Measurements from ENCODE around the gene CDC25B. TPM values are rescaled to one million over a fixed set of nuclear protein-coding genes. Genes with fewer than 3 reads are reported as not detected.
A peak's percentile ranks its signal among the peaks of the same experiment; 100 is the strongest.

Gene CDC25B
- total RNA-seq, 3 donors from 2014 or later (not counting 1 experiment from before 2014, with no cell fraction given): 123 to 147 (median 143) TPM

- no peak overlapping the region for H3K4me3 ChIP-seq (ENCODE audit: low read length)
- H3K27me3 ChIP-seq (ENCODE audit: control insufficient read depth, insufficient read depth, low read length): no peaks in the 10 kb centered on the region
- peak in 1 of 2 donors; percentile 60 for DNase-seq
- intact Hi-C loops (cut with micrococcal nuclease): no loop called here
- Mint-ChIP-seq H3K27ac (no peak overlapping the region), H3K27me3 (ENCODE audit: low read depth in 2 of 2) (no peaks in the 10 kb centered on the region), H3K9me3 (no peaks in the 10 kb centered on the region), H3K4me3 (peak overlapping the region; percentile 29), H3K4me1 (peaks cover 0 to 4% of the 10 kb centered on the region in 2 donors), H3K36me3 (no peaks in the 10 kb centered on the region)
- ATAC-seq: peak in 2 of 3 donors; percentile 30 to 44
- WGBS (ENCODE audit: insufficient coverage): 63% methylated on average over 95 of the region's 95 CpGs
- no peaks in the 10 kb centered on the region for H3K4me1 ChIP-seq (ENCODE audit: control insufficient read depth, insufficient read depth, low read length)
- TF ChIP-seq, protein P1, sequence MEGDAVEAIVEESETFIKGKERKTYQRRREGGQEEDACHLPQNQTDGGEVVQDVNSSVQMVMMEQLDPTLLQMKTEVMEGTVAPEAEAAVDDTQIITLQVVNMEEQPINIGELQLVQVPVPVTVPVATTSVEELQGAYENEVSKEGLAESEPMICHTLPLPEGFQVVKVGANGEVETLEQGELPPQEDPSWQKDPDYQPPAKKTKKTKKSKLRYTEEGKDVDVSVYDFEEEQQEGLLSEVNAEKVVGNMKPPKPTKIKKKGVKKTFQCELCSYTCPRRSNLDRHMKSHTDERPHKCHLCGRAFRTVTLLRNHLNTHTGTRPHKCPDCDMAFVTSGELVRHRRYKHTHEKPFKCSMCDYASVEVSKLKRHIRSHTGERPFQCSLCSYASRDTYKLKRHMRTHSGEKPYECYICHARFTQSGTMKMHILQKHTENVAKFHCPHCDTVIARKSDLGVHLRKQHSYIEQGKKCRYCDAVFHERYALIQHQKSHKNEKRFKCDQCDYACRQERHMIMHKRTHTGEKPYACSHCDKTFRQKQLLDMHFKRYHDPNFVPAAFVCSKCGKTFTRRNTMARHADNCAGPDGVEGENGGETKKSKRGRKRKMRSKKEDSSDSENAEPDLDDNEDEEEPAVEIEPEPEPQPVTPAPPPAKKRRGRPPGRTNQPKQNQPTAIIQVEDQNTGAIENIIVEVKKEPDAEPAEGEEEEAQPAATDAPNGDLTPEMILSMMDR (IDR thresholded peaks at IDR 0.05): no peak
- H3K27ac ChIP-seq (ENCODE audit: low read length): no peak overlapping the region
- no peaks in the 10 kb centered on the region for H3K36me3 ChIP-seq (ENCODE audit: control insufficient read depth, insufficient read depth, low read length)
- no peaks in the 10 kb centered on the region for H3K9me3 ChIP-seq (ENCODE audit: control insufficient read depth, insufficient read depth, low read length)
Measured at GRCh38 chr20:3751675-3752385, 44.3 kb upstream of the CDC25B start.

DNA sequence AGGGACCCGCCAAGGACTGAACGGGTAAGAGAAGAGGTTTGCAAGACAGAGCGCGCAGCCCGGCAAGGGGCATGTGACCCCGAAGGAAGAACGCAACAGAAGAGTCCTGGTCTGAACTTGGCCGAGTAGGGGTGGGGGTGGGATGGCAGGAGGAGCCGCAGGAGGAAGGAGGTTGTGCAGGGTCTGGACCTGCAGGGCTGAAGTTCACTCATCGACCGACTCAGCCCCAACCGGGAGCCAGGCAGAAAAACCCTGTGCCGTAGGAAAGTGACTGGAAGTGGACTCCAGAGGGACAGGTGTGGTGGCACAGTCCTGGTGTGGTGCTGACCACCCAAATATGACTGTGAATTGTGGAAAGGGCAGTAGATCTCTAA, 43.7 kb upstream of the CDC25B start:
- H3K36me3 Mint-ChIP-seq: no peaks in the 10 kb centered on the region
- DNase-seq (no peak), ATAC-seq (no peak)
- no peaks in the 10 kb centered on the region for H3K9me3 Mint-ChIP-seq
- no peaks in the 10 kb centered on the region for H3K9me3 ChIP-seq (ENCODE audit: control insufficient read depth, insufficient read depth, low read length)
- no peaks in the 10 kb centered on the region for H3K4me1 ChIP-seq (ENCODE audit: control insufficient read depth, insufficient read depth, low read length)
- peak overlapping the region; percentile 35 for H3K4me3 Mint-ChIP-seq
- TF ChIP-seq, protein P1 (IDR thresholded peaks at IDR 0.05): no peak
- intact Hi-C loops (cut with micrococcal nuclease): no loop called here
- peaks cover 0 to 4% of the 10 kb centered on the region in 2 donors for H3K4me1 Mint-ChIP-seq
- WGBS (ENCODE audit: insufficient coverage): 71% methylated on average over 13 of the region's 13 CpGs
- H3K27ac ChIP-seq (ENCODE audit: low read length): no peak overlapping the region
- H3K36me3 ChIP-seq (ENCODE audit: control insufficient read depth, insufficient read depth, low read length): no peaks in the 10 kb centered on the region
- no peaks in the 10 kb centered on the region for H3K27me3 ChIP-seq (ENCODE audit: control insufficient read depth, insufficient read depth, low read length)
- no peaks in the 10 kb centered on the region for H3K27me3 Mint-ChIP-seq (ENCODE audit: low read depth in 2 of 2)
- H3K27ac Mint-ChIP-seq: no peak overlapping the region
- no peak overlapping the region for H3K4me3 ChIP-seq (ENCODE audit: low read length)

DNA sequence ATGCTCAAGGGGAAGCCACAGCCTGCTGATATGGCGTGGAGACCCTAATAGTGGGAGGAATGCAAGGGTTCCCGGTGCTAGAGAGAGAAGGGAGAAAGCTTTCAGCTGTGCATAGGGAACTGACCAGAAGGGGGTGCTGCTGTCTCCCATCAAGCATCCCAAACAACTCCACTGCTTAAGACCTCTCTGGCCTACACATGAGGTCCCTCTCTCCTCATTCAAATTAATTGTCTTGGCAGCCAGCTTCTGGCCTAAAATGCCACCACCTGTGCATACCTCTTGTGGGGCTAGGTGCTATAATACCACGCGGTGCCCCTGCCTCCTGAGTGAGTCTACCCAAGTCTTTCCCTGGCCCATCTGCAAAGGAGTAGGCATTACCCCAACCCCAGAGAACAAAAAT, 43.0 kb upstream of the CDC25B start:
- intact Hi-C loops (cut with micrococcal nuclease): loop anchor here (1.0 kb wide), 2 partner anchors 102 to 332 kb away; no protein-coding TSS in a partner anchor
- H3K4me1 ChIP-seq (ENCODE audit: control insufficient read depth, insufficient read depth, low read length): no peaks in the 10 kb centered on the region
- no peak overlapping the region for H3K27ac Mint-ChIP-seq
- H3K4me3 ChIP-seq (ENCODE audit: low read length): no peak overlapping the region
- no peaks in the 10 kb centered on the region for H3K9me3 Mint-ChIP-seq
- H3K27me3 ChIP-seq (ENCODE audit: control insufficient read depth, insufficient read depth, low read length): no peaks in the 10 kb centered on the region
- H3K27ac ChIP-seq (ENCODE audit: low read length): no peak overlapping the region
- peak overlapping the region; percentile 35 for H3K4me3 Mint-ChIP-seq
- ATAC-seq (peak; percentile 78 to 97 (median 84)), DNase-seq (peak; percentile 53 to 84)
- H3K27me3 Mint-ChIP-seq (ENCODE audit: low read depth in 2 of 2): no peaks in the 10 kb centered on the region
- peaks cover 0 to 4% of the 10 kb centered on the region in 2 donors for H3K4me1 Mint-ChIP-seq
- no peaks in the 10 kb centered on the region for H3K36me3 Mint-ChIP-seq
- TF ChIP-seq, protein P1 (IDR thresholded peaks at IDR 0.05): peak; percentile 71
- H3K9me3 ChIP-seq (ENCODE audit: control insufficient read depth, insufficient read depth, low read length): no peaks in the 10 kb centered on the region
- 71% methylated on average over 3 of the region's 4 CpGs for WGBS (ENCODE audit: insufficient coverage)
- H3K36me3 ChIP-seq (ENCODE audit: control insufficient read depth, insufficient read depth, low read length): no peaks in the 10 kb centered on the region
